ENCODE measurements around the gene PPFIBP1.
"Not testable (repeated sequence)": the region's sequence is repeated elsewhere in the genome, so short reads cannot be mapped to it uniquely, and the experiment has no call there.

PPFIBP1 gene

GRCh38 chr12:27622436-27623195 is 98.6 kb downstream of the PPFIBP1 start:
- Histone ChIP-seq H3K4me1 (ENCODE audit: control insufficient read depth, low read depth, low read length) (no peaks in the 10 kb centered on the region), H3K27me3 (ENCODE audit: control insufficient read depth, insufficient read depth, low read length) (no peaks in the 10 kb centered on the region), H3K4me3 (ENCODE audit: low read length) (no peak overlapping the region), H3K9me3 (ENCODE audit: control insufficient read depth, low read depth, low read length) (no peaks in the 10 kb centered on the region), H3K36me3 (ENCODE audit: control insufficient read depth, low read depth, low read length) (no peaks in the 10 kb centered on the region), H3K9ac (ENCODE audit: low read length) (no peak overlapping the region), H3K27ac (ENCODE audit: low read length) (no peak overlapping the region)

- Histone ChIP-seq H3K27me3 (ENCODE audit: control insufficient read depth, insufficient read depth, low read length) (no peaks in the 10 kb centered on the region), H3K36me3 (ENCODE audit: control insufficient read depth, low read depth, low read length) (no peaks in the 10 kb centered on the region), H3K4me1 (ENCODE audit: control insufficient read depth, low read depth, low read length) (no peaks in the 10 kb centered on the region), H3K9me3 (ENCODE audit: control insufficient read depth, low read depth, low read length) (no peaks in the 10 kb centered on the region), H3K27ac (ENCODE audit: low read length) (no peak overlapping the region), H3K9ac (ENCODE audit: low read length) (no peak overlapping the region), H3K4me3 (ENCODE audit: low read length) (no peak overlapping the region)
Observed at GRCh38 chr12:27623645-27624044, 99.6 kb downstream of the PPFIBP1 start.

DNA sequence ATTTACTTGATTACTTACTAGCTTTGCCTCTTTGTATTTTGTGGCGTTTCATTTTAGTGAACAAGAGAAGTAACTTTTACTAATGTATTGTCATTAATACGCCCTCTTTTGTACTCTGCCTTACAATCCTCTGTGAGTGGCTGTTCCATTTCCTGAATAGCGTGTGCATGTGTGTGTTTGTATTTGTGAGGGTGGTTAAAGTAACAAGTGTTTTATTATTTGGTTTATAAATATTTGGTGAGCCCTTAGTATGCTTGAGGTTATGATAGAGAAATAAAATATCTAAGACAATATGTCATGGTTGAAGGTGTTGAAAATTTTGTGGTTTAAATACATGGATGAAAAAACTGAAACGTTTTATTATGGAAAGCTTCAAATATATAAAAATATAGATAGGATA is 100.6 kb downstream of the PPFIBP1 start:
- H3K27ac ChIP-seq (ENCODE audit: low read length) = no peak overlapping the region

DNA sequence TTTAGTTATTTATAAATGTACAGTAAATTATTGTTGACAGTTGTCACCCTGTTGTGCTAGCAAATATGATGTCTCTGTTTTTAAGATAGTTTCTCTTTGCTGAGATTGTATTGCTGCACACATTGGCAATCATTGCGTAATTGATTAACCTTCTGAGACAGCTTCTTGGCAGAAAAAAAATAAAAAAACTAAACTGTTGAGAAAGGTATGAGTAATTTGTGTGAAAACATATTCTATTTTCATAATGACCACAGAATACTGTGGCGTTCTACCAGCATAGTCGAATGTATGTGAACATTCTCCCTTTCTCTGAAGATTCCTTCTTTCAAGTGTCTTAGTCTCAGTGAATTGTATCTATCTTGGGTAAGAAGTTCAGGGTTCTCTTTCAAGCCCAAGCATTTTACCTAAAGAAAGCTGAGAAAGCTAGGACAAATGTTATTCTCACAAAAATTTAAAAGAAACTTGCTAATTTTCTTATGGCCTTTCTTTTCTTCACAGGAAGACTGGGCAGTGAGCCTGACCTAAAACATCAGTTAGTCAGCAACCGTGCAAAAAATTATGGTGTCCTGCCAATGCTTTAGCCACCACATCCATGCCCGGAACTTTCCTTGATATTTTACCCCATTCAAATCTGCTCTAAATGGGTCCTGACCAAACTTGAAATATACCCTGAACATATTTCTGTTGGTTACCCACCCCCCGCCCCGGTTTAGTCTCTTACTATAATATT is 103.3 kb downstream of the PPFIBP1 start:
- no peak overlapping the region for H3K27ac ChIP-seq (ENCODE audit: low read length)
- H3K9me3 ChIP-seq (ENCODE audit: control insufficient read depth, low read depth, low read length) = no peaks in the 10 kb centered on the region
- no peaks in the 10 kb centered on the region for H3K36me3 ChIP-seq (ENCODE audit: control insufficient read depth, low read depth, low read length)
- no peaks in the 10 kb centered on the region for H3K27me3 ChIP-seq (ENCODE audit: control insufficient read depth, insufficient read depth, low read length)
- H3K4me3 ChIP-seq (ENCODE audit: low read length) = no peak overlapping the region
- H3K4me1 ChIP-seq (ENCODE audit: control insufficient read depth, low read depth, low read length) = no peaks in the 10 kb centered on the region
- H3K9ac ChIP-seq (ENCODE audit: low read length) = no peak overlapping the region

More for the DNA sequence above, 100.6 kb downstream of the PPFIBP1 start:
- Histone ChIP-seq H3K9me3 (ENCODE audit: control insufficient read depth, low read depth, low read length) (no peaks in the 10 kb centered on the region), H3K27me3 (ENCODE audit: control insufficient read depth, insufficient read depth, low read length) (no peaks in the 10 kb centered on the region), H3K4me3 (ENCODE audit: low read length) (no peak overlapping the region), H3K4me1 (ENCODE audit: control insufficient read depth, low read depth, low read length) (no peaks in the 10 kb centered on the region), H3K9ac (ENCODE audit: low read length) (no peak overlapping the region), H3K36me3 (ENCODE audit: control insufficient read depth, low read depth, low read length) (no peaks in the 10 kb centered on the region)

GRCh38 chr12:27627853-27628469 is 104.0 kb downstream of the PPFIBP1 start:
- not testable (repeated sequence) for H3K9me3 ChIP-seq (ENCODE audit: control insufficient read depth, low read depth, low read length); H3K27ac ChIP-seq (ENCODE audit: low read length); H3K36me3 ChIP-seq (ENCODE audit: control insufficient read depth, low read depth, low read length); H3K4me1 ChIP-seq (ENCODE audit: control insufficient read depth, low read depth, low read length); H3K27me3 ChIP-seq (ENCODE audit: control insufficient read depth, insufficient read depth, low read length); H3K9ac ChIP-seq (ENCODE audit: low read length); H3K4me3 ChIP-seq (ENCODE audit: low read length)

- H3K27ac ChIP-seq (ENCODE audit: low read length); H3K27me3 ChIP-seq (ENCODE audit: control insufficient read depth, insufficient read depth, low read length); H3K36me3 ChIP-seq (ENCODE audit: control insufficient read depth, low read depth, low read length); H3K9ac ChIP-seq (ENCODE audit: low read length); H3K4me1 ChIP-seq (ENCODE audit: control insufficient read depth, low read depth, low read length); H3K4me3 ChIP-seq (ENCODE audit: low read length); H3K9me3 ChIP-seq (ENCODE audit: control insufficient read depth, low read depth, low read length): not testable (repeated sequence)
Observed at GRCh38 chr12:27630219-27630618, 106.2 kb downstream of the PPFIBP1 start.

DNA sequence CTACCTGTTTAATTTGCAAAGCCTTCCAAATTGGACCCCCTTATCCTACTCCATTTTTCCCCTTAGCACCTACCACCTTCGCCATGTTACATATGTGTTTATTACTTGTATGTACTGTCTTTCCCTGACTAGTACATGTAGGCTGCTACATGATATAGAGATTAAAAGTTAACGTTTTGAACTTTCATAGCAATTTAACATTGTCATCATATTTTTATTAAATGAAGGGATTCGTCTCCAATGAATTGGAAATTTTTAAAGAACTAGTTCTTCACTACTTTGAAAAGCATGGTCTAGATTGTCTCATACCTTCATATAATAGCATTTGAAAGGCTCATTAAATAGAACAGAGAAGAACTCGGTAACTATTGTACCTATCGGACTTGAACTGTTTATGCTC is 107.4 kb downstream of the PPFIBP1 start:
- no peaks in the 10 kb centered on the region for H3K9me3 ChIP-seq (ENCODE audit: control insufficient read depth, low read depth, low read length)
- no peaks in the 10 kb centered on the region for H3K27me3 ChIP-seq (ENCODE audit: control insufficient read depth, insufficient read depth, low read length)
- H3K27ac ChIP-seq (ENCODE audit: low read length) = no peak overlapping the region
- H3K4me3 ChIP-seq (ENCODE audit: low read length) = no peak overlapping the region
- H3K9ac ChIP-seq (ENCODE audit: low read length) = no peak overlapping the region
- H3K36me3 ChIP-seq (ENCODE audit: control insufficient read depth, low read depth, low read length) = no peaks in the 10 kb centered on the region
- no peaks in the 10 kb centered on the region for H3K4me1 ChIP-seq (ENCODE audit: control insufficient read depth, low read depth, low read length)

GRCh38 chr12:27631813-27632491 is 107.9 kb downstream of the PPFIBP1 start:
- H3K36me3 ChIP-seq (ENCODE audit: control insufficient read depth, low read depth, low read length) = no peaks in the 10 kb centered on the region

GRCh38 chr12:27635349-27635972 is 111.5 kb downstream of the PPFIBP1 start:
- no peak overlapping the region for H3K4me3 ChIP-seq (ENCODE audit: low read length)
- no peaks in the 10 kb centered on the region for H3K27me3 ChIP-seq (ENCODE audit: control insufficient read depth, insufficient read depth, low read length)
- H3K36me3 ChIP-seq (ENCODE audit: control insufficient read depth, low read depth, low read length) = no peaks in the 10 kb centered on the region
- H3K9me3 ChIP-seq (ENCODE audit: control insufficient read depth, low read depth, low read length) = no peaks in the 10 kb centered on the region
- H3K27ac ChIP-seq (ENCODE audit: low read length) = no peak overlapping the region
- no peaks in the 10 kb centered on the region for H3K4me1 ChIP-seq (ENCODE audit: control insufficient read depth, low read depth, low read length)
- no peak overlapping the region for H3K9ac ChIP-seq (ENCODE audit: low read length)

More at GRCh38 chr12:27631813-27632491, 107.9 kb downstream of the PPFIBP1 start:
- no peak overlapping the region for H3K27ac ChIP-seq (ENCODE audit: low read length)
- no peak overlapping the region for H3K4me3 ChIP-seq (ENCODE audit: low read length)
- no peaks in the 10 kb centered on the region for H3K4me1 ChIP-seq (ENCODE audit: control insufficient read depth, low read depth, low read length)
- no peaks in the 10 kb centered on the region for H3K27me3 ChIP-seq (ENCODE audit: control insufficient read depth, insufficient read depth, low read length)
- H3K9me3 ChIP-seq (ENCODE audit: control insufficient read depth, low read depth, low read length) = no peaks in the 10 kb centered on the region
- H3K9ac ChIP-seq (ENCODE audit: low read length) = no peak overlapping the region

- not testable (repeated sequence) for H3K9me3 ChIP-seq (ENCODE audit: control insufficient read depth, low read depth, low read length); H3K9ac ChIP-seq (ENCODE audit: low read length); H3K36me3 ChIP-seq (ENCODE audit: control insufficient read depth, low read depth, low read length); H3K4me3 ChIP-seq (ENCODE audit: low read length); H3K27me3 ChIP-seq (ENCODE audit: control insufficient read depth, insufficient read depth, low read length); H3K4me1 ChIP-seq (ENCODE audit: control insufficient read depth, low read depth, low read length); H3K27ac ChIP-seq (ENCODE audit: low read length)
Observed at GRCh38 chr12:27636569-27636968, 112.6 kb downstream of the PPFIBP1 start.

- Histone ChIP-seq H3K4me3 (ENCODE audit: low read length) (no peak overlapping the region), H3K4me1 (ENCODE audit: control insufficient read depth, low read depth, low read length) (no peaks in the 10 kb centered on the region), H3K36me3 (ENCODE audit: control insufficient read depth, low read depth, low read length) (no peaks in the 10 kb centered on the region), H3K27me3 (ENCODE audit: control insufficient read depth, insufficient read depth, low read length) (no peaks in the 10 kb centered on the region), H3K27ac (ENCODE audit: low read length) (no peak overlapping the region), H3K9ac (ENCODE audit: low read length) (no peak overlapping the region), H3K9me3 (ENCODE audit: control insufficient read depth, low read depth, low read length) (no peaks in the 10 kb centered on the region)
Observed at GRCh38 chr12:27637524-27637923, 113.5 kb downstream of the PPFIBP1 start.
